ENCODE results near the gene DNM3. TPM values are rescaled to one million over a fixed set of nuclear protein-coding genes. Genes with fewer than 3 reads are reported as not detected.
A peak's percentile ranks its signal among the peaks of the same experiment; 100 is the strongest.

Gene DNM3
- polyA plus RNA-seq, 1 donor (not counting 4 experiments of a cell fraction or from before 2014, with no cell fraction given), result 2.0 TPM

DNA sequence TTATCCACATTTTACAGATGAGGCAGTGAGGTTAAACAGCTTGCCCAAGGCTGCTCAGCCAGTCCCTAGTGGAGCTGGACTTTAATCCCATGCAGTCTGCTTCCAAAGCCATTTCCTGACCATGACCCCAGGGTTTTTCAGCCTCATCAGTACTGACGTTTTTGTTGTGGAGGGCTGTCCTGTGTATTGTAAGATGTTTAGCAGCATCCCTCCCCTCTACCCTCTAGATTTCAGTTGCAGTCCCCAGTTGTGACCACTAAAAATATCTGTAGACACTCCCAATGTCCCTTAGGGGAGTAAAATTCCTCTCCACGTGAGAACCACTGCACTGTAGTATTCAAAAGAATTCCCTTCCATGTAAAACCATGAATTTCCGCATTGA, 549.0 kb downstream of the DNM3 start:
- H2AFZ ChIP-seq (ENCODE audit: control insufficient read depth, low read length), result no peak overlapping the region
- no peaks in the 10 kb centered on the region for H3K79me2 ChIP-seq (ENCODE audit: control insufficient read depth, insufficient read depth, low read length)
- no peak overlapping the region for H3K4me3 ChIP-seq (ENCODE audit: control insufficient read depth in 2 of 3, extremely low read depth in 1 of 3, insufficient read depth in 2 of 3, low read depth in 1 of 3, low read length in 3 of 3)
- dilution Hi-C loops (cut with MboI; ENCODE audit: extremely low pct_ligation_motif_present, low sequenced_read_pairs), result no loop called here
- peak; percentile 68 for FAIRE-seq
- peak overlapping the region; percentile 87 for H3K4me2 ChIP-seq (ENCODE audit: control insufficient read depth, extremely low read depth, insufficient read depth, low read depth, low read length)
- no peaks in the 10 kb centered on the region for H3K36me3 ChIP-seq (ENCODE audit: control insufficient read depth in 2 of 2, extremely low read depth in 1 of 2, insufficient read depth in 2 of 2, low read length in 2 of 2)
- no peak for TF ChIP-seq EZH2 (IDR thresholded peaks at IDR 0.05; ENCODE audit: low read length)
- TF ChIP-seq, protein P1, sequence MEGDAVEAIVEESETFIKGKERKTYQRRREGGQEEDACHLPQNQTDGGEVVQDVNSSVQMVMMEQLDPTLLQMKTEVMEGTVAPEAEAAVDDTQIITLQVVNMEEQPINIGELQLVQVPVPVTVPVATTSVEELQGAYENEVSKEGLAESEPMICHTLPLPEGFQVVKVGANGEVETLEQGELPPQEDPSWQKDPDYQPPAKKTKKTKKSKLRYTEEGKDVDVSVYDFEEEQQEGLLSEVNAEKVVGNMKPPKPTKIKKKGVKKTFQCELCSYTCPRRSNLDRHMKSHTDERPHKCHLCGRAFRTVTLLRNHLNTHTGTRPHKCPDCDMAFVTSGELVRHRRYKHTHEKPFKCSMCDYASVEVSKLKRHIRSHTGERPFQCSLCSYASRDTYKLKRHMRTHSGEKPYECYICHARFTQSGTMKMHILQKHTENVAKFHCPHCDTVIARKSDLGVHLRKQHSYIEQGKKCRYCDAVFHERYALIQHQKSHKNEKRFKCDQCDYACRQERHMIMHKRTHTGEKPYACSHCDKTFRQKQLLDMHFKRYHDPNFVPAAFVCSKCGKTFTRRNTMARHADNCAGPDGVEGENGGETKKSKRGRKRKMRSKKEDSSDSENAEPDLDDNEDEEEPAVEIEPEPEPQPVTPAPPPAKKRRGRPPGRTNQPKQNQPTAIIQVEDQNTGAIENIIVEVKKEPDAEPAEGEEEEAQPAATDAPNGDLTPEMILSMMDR (optimal IDR thresholded peaks at IDR 0.05 in 1 of 3, IDR thresholded peaks at IDR 0.05 in 1 of 3, conservative IDR thresholded peaks at IDR 0.05 in 1 of 3; ENCODE audit: extremely low read depth in 1 of 3, insufficient read depth in 2 of 3, low read length in 3 of 3), result no peak
- H3K27ac ChIP-seq (ENCODE audit: control insufficient read depth, insufficient read depth, low read length), result no peak overlapping the region
- H3K4me1 ChIP-seq (ENCODE audit: control insufficient read depth, extremely low read depth, insufficient read depth, low read length), result peaks cover 17% of the 10 kb centered on the region
- no peak overlapping the region for H3K9ac ChIP-seq (ENCODE audit: control insufficient read depth, extremely low read depth, insufficient read depth, low read length)
- no peak for DNase-seq (ENCODE audit: low read depth, low spot score)
- no peaks in the 10 kb centered on the region for H3K9me3 ChIP-seq (ENCODE audit: control insufficient read depth, low read depth, low read length)
- no peaks in the 10 kb centered on the region for H3K27me3 ChIP-seq (ENCODE audit: control insufficient read depth, extremely low read depth, insufficient read depth, low read length)
- H3K9me1 ChIP-seq (ENCODE audit: control insufficient read depth, extremely low read depth, insufficient read depth, low read length), result no peaks in the 10 kb centered on the region
- no peaks in the 10 kb centered on the region for H4K20me1 ChIP-seq (ENCODE audit: control insufficient read depth, extremely low read depth, insufficient read depth, low read length)

- FAIRE-seq (peak; percentile 48), DNase-seq (ENCODE audit: low read depth, low spot score) (no peak)
- Histone ChIP-seq H3K9me1 (ENCODE audit: control insufficient read depth, extremely low read depth, insufficient read depth, low read length) (no peaks in the 10 kb centered on the region), H4K20me1 (ENCODE audit: control insufficient read depth, extremely low read depth, insufficient read depth, low read length) (no peaks in the 10 kb centered on the region), H3K4me1 (ENCODE audit: control insufficient read depth, extremely low read depth, insufficient read depth, low read length) (peaks cover 17% of the 10 kb centered on the region), H3K79me2 (ENCODE audit: control insufficient read depth, insufficient read depth, low read length) (no peaks in the 10 kb centered on the region), H2AFZ (ENCODE audit: control insufficient read depth, low read length) (peak overlapping the region; percentile 81), H3K36me3 (ENCODE audit: control insufficient read depth in 2 of 2, extremely low read depth in 1 of 2, insufficient read depth in 2 of 2, low read length in 2 of 2) (no peaks in the 10 kb centered on the region), H3K27me3 (ENCODE audit: control insufficient read depth, extremely low read depth, insufficient read depth, low read length) (no peaks in the 10 kb centered on the region), H3K4me3 (ENCODE audit: control insufficient read depth in 2 of 3, extremely low read depth in 1 of 3, insufficient read depth in 2 of 3, low read depth in 1 of 3, low read length in 3 of 3) (peak overlapping the region in 2 of 3 experiments; percentile 23 to 47), H3K9me3 (ENCODE audit: control insufficient read depth, low read depth, low read length) (no peaks in the 10 kb centered on the region), H3K9ac (ENCODE audit: control insufficient read depth, extremely low read depth, insufficient read depth, low read length) (peak overlapping the region; percentile 25), H3K27ac (ENCODE audit: control insufficient read depth, insufficient read depth, low read length) (no peak overlapping the region), H3K4me2 (ENCODE audit: control insufficient read depth, extremely low read depth, insufficient read depth, low read depth, low read length) (peak overlapping the region; percentile 87)
- TF ChIP-seq EZH2 (IDR thresholded peaks at IDR 0.05; ENCODE audit: low read length), result no peak
- TF ChIP-seq, protein P1 (optimal IDR thresholded peaks at IDR 0.05 in 1 of 3, IDR thresholded peaks at IDR 0.05 in 1 of 3, conservative IDR thresholded peaks at IDR 0.05 in 1 of 3; ENCODE audit: extremely low read depth in 1 of 3, insufficient read depth in 2 of 3, low read length in 3 of 3), result no peak
- dilution Hi-C loops (cut with MboI; ENCODE audit: extremely low pct_ligation_motif_present, low sequenced_read_pairs), result no loop called here
Observed at GRCh38 chr1:172390683-172391551, 549.6 kb downstream of the DNM3 start.
